OCI-LY7 (cell line): Measurements from ENCODE around the gene DUSP19. TPM values are rescaled to one million over a fixed set of nuclear protein-coding genes. Genes with fewer than 3 reads are reported as not detected.

Experiments
- BruUV-seq: library from RNA; stranded (reverse); fragments of 400-500 nt; replicated peaks from 2 replicates; lab custom pipeline; 2021; lab: Mats Ljungman, UMichigan
- CTCF ChIA-PET: fragments of 300-600 bp; sonication (Branson Sonifier 250); formaldehyde crosslinking; loops from one replicate; lab custom pipeline; 2022; ENCODE audit warnings: antibody characterized with exemption; ENCODE audit not compliant: unreplicated experiment; lab: Charles Lee
- POLR2A ChIA-PET: fragments of 300-600 bp; sonication (Branson Sonifier 250); formaldehyde crosslinking; loops from one replicate; lab custom pipeline; 2022; ENCODE audit warnings: antibody characterized with exemption; lab: Charles Lee
- DNase-seq: peaks from one replicate; pipeline ENCODE4 v3.0.0-alpha.2; 2015; ENCODE audit warnings: low spot score
- H2AFZ ChIP-seq: fragments of 200-600 bp; sonication (generic), shearing (Covaris generic); 2 replicates; pipeline ENCODE4 v1.6.1; 2014; ENCODE audit warnings: mild to moderate bottlenecking, antibody characterized with exemption, low read length, moderate library complexity
- H3K27ac ChIP-seq: fragments of 200-600 bp; sonication (generic); 2 replicates; pipeline ENCODE4 v1.5.1; 2014; ENCODE audit warnings: mixed run types, low read depth, mild to moderate bottlenecking, moderate library complexity, low read length, inconsistent platforms; ENCODE audit not compliant: poor library complexity, severe bottlenecking
- H3K36me3 ChIP-seq: fragments of 200-600 bp; sonication (generic); 2 replicates; pipeline ENCODE4 v1.6.1; 2014; ENCODE audit warnings: mild to moderate bottlenecking, antibody characterized with exemption, low read length, moderate library complexity, mixed read lengths; ENCODE audit not compliant: insufficient read depth
- H3K4me1 ChIP-seq: fragments of 200-600 bp; sonication (generic); 2 replicates; pipeline ENCODE4 v1.5.1; 2014; ENCODE audit warnings: mild to moderate bottlenecking, low read length; ENCODE audit not compliant: insufficient read depth, poor library complexity, severe bottlenecking
- H3K4me2 ChIP-seq: fragments of 200-600 bp; sonication (generic); 2 replicates; pipeline ENCODE4 v1.6.1; 2014; ENCODE audit warnings: mild to moderate bottlenecking, low read length
- H3K4me3 ChIP-seq: fragments of 200-600 bp; sonication (generic); 2 replicates; pipeline ENCODE4 v1.5.1; 2014; ENCODE audit warnings: mild to moderate bottlenecking, low read depth, low read length; ENCODE audit not compliant: poor library complexity, severe bottlenecking
- H3K79me2 ChIP-seq: fragments of 200-600 bp; sonication (generic); 2 replicates; pipeline ENCODE4 v1.6.1; 2016; ENCODE audit warnings: low read depth, mild to moderate bottlenecking, low read length, moderate library complexity, mixed read lengths; ENCODE audit not compliant: insufficient read depth
- H3K9me2 ChIP-seq: fragments of 200-600 bp; sonication (generic); 2 replicates; pipeline ENCODE4 v1.6.1; 2016; ENCODE audit warnings: mild to moderate bottlenecking, low read length, mixed read lengths; ENCODE audit not compliant: insufficient read depth
- H3K9me3 ChIP-seq: fragments of 200-600 bp; sonication (generic); 2 replicates; pipeline ENCODE4 v1.6.1; 2014; ENCODE audit warnings: mild to moderate bottlenecking, mixed run types, low read length, mixed read lengths
- H4K20me1 ChIP-seq: fragments of 200-600 bp; sonication (generic); 2 replicates; pipeline ENCODE4 v1.6.1; 2014; ENCODE audit warnings: mild to moderate bottlenecking, antibody characterized with exemption, low read length, moderate library complexity, mixed read lengths; ENCODE audit not compliant: insufficient read depth
- CTCF ChIP-seq: fragments of 200-600 bp; sonication (generic); conservative IDR thresholded peaks from 2 replicates; pipeline ENCODE4 v1.5.1; 2014; ENCODE audit warnings: mild to moderate bottlenecking, antibody characterized with exemption, low read length, moderate library complexity, mixed read lengths
- EZH2phosphoT487 ChIP-seq: fragments of 200-600 bp; sonication (generic); IDR thresholded peaks from 2 replicates; pipeline ENCODE4 v1.6.1; 2018; ENCODE audit warnings: low read depth, borderline replicate concordance, mild to moderate bottlenecking, mixed run types, antibody characterized with exemption, low read length, moderate library complexity, mixed read lengths
- intact Hi-C: fragments of 100-400 bp; cut with micrococcal nuclease; formaldehyde crosslinking; loops from one replicate; pipeline ENCODE4 v1.10.0; 2022; ENCODE audit not compliant: unreplicated experiment
- total RNA-seq, 2 experiments: library from RNA; depleted of rRNA in 1 of 2; stranded (reverse); fragments of >200 nt in 1 of 2; shearing (Covaris generic) in 1 of 2; gene quantifications; 2 replicates each; pipeline ENCODE4 v1.2.3, GENCODE V29; 2014 to 2022

DUSP19 gene
- total RNA-seq, 2 experiments from 2014 or later, result 1.2 to 3.9 TPM

- ChIA-PET POLR2A (interaction anchor here (0.7 to 2.3 kb wide), 9 partner anchors 8 to 408 kb away, joined by 3 to 10 read pairs (median 3); partner anchors contain the start of genes DNAJC10 and DUSP19), CTCF (no interaction called here)
- Histone ChIP-seq H3K27ac (peak within 1 kb of the TSS; percentile 88), H3K9me2 (no peaks in the 10 kb centered on the region), H3K79me2 (peaks cover 49% of the 10 kb centered on the region), H4K20me1 (peaks cover 33% of the 10 kb centered on the region; the same call in 1 of the 2 replicates), H3K4me2 (peak within 1 kb of the TSS; percentile 87), H3K4me1 (peaks cover 22% of the 10 kb centered on the region), H3K9me3 (no peaks in the 10 kb centered on the region), H3K36me3 (peaks cover 21% of the 10 kb centered on the region), H3K4me3 (peak within 1 kb of the TSS; percentile 97), H2AFZ (peak within 1 kb of the TSS; percentile 97)
- peak; percentile 95 for DNase-seq
- intact Hi-C loops, result no loop called here
- BruUV-seq, result TSS peak; percentile 86
- TF ChIP-seq CTCF (no peak), EZH2phosphoT487 (no peak)
Observed at GRCh38 chr2:183124222-183124956, 45.8 kb downstream of the DUSP19 start, which contains the start of gene NUP35. Gene NUP35, plus strand, starts transcription at chr2:183124443. Its CDS starts 15 bp downstream, at chr2:183124458.

- H3K36me3 ChIP-seq, result peaks cover 26% of the 10 kb centered on the region
- intact Hi-C loops, result no loop called here
- ChIA-PET POLR2A (interaction anchor here (0.7 to 2.3 kb wide), 6 partner anchors 9 to 408 kb away, joined by 3 to 10 read pairs (median 4); partner anchors contain the start of genes DNAJC10 and DUSP19), CTCF (no interaction called here)
- DNase-seq, result no peak
- H3K79me2 ChIP-seq, result peaks cover 54% of the 10 kb centered on the region
- peaks cover 33% of the 10 kb centered on the region; the same call in 1 of the 2 replicates for H4K20me1 ChIP-seq
- H3K27ac ChIP-seq, result peak overlapping the region; percentile 88
- BruUV-seq, result TSS peak; percentile 61
- H3K9me2 ChIP-seq, result no peaks in the 10 kb centered on the region
- H3K4me1 ChIP-seq, result peaks cover 22% of the 10 kb centered on the region
- H3K9me3 ChIP-seq, result no peaks in the 10 kb centered on the region
- H3K4me2 ChIP-seq, result peak overlapping the region; percentile 87
- peak overlapping the region; percentile 97 for H2AFZ ChIP-seq
- H3K4me3 ChIP-seq, result peak overlapping the region; percentile 97
- no peak for TF ChIP-seq CTCF
- TF ChIP-seq EZH2phosphoT487, result no peak
Observed at GRCh38 chr2:183124957-183125255, 46.4 kb downstream of the DUSP19 start.
